Activated CD4-positive, alpha-beta T cell treated with anti-CD3 and anti-CD28 coated beads, Interleukin-2, amount 50 U/mL, for 1 hour (primary cell): ENCODE results near the gene ADAMTS6.
"Not testable (repeated sequence)": the region's sequence is repeated elsewhere in the genome, so short reads cannot be mapped to it uniquely, and the experiment has no call there.

Experiments used
- DNase-seq: peaks from one replicate; pipeline ENCODE4 v3.0.0-alpha.2; 2020

The ADAMTS6 gene, protein sequence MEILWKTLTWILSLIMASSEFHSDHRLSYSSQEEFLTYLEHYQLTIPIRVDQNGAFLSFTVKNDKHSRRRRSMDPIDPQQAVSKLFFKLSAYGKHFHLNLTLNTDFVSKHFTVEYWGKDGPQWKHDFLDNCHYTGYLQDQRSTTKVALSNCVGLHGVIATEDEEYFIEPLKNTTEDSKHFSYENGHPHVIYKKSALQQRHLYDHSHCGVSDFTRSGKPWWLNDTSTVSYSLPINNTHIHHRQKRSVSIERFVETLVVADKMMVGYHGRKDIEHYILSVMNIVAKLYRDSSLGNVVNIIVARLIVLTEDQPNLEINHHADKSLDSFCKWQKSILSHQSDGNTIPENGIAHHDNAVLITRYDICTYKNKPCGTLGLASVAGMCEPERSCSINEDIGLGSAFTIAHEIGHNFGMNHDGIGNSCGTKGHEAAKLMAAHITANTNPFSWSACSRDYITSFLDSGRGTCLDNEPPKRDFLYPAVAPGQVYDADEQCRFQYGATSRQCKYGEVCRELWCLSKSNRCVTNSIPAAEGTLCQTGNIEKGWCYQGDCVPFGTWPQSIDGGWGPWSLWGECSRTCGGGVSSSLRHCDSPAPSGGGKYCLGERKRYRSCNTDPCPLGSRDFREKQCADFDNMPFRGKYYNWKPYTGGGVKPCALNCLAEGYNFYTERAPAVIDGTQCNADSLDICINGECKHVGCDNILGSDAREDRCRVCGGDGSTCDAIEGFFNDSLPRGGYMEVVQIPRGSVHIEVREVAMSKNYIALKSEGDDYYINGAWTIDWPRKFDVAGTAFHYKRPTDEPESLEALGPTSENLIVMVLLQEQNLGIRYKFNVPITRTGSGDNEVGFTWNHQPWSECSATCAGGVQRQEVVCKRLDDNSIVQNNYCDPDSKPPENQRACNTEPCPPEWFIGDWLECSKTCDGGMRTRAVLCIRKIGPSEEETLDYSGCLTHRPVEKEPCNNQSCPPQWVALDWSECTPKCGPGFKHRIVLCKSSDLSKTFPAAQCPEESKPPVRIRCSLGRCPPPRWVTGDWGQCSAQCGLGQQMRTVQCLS (N-terminal part only)

DNA sequence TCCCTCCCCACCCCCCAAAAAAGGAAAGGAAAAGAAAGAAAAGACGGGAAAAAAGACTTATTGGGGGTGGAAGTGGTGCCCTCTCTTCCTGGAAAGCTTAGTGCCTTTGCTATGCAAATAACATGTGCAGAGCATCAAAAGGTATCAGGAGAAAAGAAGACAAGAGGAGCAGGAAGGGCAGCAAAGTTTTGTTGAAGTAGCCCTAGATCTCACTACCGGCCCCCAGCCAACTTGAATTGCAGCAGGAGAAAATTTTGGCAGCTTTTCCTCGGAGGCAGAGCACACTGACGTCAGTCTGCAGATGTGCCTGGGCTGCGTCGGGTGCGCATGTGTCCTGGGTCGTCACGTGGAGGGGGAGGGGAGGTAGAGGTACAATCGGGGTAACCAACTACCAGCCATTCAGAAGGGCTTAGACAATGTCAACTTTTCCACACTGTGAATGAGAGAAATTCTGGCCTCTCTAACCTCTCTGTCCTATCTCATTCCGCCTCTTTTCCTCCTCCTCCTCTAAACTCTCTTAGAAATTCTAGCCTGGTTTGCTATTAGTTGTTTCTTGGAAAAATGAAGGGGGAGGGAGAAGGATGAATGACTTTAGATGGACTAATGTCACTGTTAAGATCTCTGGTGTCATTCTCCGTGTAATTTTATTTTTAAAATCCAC is at the start of gene ADAMTS6:
TSS of gene ADAMTS6 (minus strand) at position 286 of the 661 bp plus-strand sequence. CDS start 8,247 bp downstream, outside the sequence.
- peak; percentile 72 for DNase-seq

DNA sequence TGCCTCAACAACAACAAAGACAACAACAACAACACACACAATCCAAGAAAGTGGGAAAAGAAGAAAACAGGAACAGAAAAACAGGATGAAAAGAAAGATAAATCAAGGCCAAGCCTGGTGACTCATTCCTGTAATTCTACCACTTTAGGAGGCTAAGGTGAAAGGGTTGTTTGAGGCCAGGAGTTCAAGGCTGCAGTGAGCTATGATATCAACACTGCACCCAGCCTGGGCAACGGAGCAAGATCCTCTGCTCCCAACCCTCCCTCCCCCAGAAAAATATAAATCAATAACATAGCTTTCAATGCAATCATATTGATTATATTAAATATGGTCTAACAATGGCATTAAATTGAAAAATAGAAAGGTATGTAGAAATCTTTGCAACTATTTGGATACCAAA is 49.2 kb upstream of the ADAMTS6 start:
- no peak for DNase-seq

DNA sequence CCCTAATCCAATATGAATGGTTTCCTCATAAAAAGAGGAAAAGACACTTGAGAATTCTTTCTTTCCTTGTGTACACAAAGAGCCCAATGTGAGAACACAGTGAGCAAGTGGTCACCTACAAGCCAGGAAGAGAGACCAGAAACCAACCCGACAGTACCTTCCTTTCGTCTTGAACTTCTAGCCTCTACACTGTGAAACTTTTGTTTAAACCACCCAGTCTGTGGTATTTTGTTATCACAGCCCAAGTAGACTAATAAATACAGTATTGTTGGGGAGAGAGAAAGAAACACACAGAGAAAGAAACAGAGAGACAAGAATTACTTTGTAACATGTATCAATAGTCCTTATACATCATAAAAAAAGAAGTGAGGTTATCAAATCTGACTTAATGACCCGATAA is 44.0 kb upstream of the ADAMTS6 start:
- no peak for DNase-seq

DNA sequence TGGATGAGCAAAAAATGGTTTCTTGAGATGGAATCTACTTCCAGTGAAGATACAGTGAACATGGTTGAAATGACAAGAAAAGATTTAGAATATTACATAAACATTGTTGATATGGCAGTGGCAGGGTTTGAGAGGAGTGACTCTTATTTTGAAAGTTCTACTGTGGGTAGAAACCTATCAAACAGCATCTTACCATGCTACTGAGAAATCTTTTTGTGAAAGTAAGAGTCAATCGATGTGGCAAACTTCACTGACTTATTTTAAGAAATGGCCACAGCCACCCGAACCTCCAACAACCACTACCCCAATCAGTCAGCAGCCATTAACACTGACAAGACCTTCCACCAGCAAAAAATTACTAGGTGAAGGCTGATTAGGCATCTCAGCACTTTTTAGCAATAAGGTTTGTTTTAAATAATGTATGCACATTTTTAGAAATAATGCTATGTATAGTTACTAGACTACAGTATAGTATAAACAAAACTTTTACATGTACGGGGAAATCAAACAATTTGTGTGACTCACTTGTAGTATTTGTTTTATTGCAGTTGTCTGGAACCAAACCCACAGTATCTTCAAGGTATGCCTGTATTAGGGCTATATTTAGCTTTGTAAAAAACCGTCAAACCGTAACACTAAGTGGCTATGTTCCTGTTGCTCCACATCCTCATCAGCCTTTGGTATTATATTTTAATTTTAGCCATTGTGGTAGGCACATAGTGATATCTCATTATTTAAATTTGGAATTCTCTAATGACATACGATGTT is 30.6 kb upstream of the ADAMTS6 start:
- no peak for DNase-seq

DNA sequence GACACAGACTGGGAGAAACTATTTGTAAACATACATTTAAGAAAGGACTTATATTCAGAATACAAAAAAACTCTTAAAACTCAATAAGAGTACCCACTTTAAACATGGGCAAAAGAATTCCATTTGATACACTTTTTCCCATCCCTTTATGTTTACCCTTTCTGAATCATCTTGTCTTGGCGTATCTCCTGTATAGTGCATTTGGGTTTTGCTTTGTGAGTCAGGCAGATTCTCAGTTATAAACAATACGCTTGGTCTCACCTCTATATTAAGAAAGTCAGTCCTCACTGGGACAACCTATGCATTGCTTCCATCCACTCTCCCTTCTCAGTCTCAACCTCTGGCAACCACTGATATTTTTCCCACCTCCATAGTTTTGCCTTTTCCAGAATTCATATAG is 27.3 kb upstream of the ADAMTS6 start:
- DNase-seq, result no peak

DNA sequence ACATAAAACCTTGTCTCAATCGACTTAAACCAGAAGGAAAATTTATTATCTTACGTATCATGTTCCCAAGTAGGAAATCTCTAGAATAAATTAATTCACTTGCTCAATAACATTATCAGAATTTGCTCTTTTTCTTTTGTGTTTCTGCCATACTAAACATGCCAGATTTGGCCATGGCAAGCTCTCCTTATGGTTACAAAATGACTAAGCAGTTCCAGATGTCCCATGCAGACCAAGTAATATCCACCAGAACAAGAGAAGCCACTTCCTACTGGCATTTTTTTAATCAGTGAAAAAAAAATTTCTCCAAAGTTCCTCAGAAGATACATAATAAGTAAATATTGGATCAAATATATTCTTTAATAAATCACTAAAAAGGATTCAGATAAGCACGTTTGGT is 25.2 kb upstream of the ADAMTS6 start:
- DNase-seq, result no peak

DNA sequence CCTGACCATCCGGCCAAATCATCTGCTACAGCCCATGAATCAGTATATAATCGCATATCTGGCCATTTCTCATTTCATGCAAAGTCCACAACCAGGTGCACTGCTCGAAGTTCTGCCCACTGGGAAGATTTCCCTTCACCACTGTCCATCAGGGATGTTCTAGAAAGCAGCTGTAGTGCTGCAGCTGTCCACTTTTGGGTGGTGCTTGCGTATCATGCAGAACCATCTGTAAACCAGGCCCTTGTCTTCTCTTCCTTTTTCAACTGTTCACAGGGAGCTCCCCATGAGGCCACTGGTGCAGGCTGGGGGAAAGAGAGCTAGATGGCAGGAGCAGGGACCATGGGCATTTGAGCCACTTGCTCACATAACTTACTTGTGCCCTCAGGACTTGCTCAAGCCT is 7.4 kb upstream of the ADAMTS6 start:
- DNase-seq, result no peak

DNA sequence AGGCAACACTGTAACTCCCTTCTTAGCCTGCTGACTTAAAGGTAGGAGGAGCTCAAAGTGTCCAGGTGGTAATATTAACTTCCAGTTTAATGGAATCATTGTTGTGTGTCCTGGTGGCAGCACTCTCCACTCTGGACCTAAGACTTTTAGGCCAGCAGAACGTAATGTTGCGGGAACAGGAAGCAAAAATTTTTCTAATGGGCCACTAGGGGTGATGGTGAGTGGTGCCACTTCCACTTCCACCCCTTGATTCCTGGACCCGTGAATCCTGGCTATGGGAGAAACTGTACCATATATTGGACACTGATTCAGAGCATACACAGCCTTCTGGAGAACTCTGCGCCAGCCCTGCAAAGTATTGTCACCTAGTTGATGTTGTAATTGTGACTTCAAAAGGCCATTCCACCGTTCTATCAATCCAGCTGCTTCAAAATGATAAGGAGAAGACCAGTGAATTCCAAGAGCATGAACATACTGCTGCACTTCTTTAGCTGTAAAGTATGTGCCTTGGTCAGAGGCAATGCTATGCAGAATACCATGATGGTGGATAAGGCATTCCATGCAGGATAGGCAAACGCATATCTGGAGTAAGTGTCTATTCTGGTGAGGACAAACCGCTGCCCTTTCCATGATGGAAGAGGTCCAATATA is 6.4 kb upstream of the ADAMTS6 start:
- DNase-seq, result not testable (repeated sequence)

DNA sequence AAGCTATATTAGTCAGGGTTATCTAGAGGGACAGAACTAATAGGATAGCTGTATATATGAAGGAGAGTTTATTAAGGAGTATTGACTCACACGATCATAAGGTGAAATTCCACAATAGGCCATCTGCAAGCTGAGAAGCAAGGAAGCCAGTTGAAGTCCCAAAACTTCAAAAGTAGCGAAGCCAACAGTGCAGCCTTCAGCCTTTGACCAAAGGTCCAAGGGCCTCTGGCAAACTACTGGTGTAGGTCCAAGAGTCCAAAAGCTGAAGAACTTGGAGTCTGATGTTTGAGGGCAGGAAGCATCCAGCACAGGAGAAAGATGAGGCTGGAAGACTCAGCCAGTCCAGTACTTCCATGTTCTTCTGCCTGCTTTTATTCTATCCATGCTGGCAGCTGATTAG is 5.1 kb upstream of the ADAMTS6 start:
- DNase-seq, result not testable (repeated sequence)

DNA sequence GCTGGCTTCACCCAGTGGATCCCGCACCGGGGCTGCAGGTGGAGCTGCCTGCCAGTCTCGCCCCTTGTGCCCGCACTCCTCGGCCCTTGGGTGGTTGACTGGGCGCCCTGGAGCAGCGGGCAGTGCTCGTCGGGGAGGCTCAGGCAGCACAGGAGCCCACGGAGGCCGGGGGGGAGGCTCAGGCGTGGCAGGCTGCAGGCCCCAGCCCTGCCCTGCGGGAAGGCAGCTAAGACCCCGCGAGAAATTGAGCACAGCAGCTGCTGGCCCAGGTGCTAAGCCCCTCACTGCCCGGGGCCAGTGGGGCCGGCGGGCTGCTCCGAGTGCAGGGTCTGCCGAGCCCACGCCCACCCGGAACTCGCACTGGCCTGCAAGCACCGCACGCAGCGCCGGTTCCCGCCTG is 3.7 kb upstream of the ADAMTS6 start:
- no peak for DNase-seq

DNA sequence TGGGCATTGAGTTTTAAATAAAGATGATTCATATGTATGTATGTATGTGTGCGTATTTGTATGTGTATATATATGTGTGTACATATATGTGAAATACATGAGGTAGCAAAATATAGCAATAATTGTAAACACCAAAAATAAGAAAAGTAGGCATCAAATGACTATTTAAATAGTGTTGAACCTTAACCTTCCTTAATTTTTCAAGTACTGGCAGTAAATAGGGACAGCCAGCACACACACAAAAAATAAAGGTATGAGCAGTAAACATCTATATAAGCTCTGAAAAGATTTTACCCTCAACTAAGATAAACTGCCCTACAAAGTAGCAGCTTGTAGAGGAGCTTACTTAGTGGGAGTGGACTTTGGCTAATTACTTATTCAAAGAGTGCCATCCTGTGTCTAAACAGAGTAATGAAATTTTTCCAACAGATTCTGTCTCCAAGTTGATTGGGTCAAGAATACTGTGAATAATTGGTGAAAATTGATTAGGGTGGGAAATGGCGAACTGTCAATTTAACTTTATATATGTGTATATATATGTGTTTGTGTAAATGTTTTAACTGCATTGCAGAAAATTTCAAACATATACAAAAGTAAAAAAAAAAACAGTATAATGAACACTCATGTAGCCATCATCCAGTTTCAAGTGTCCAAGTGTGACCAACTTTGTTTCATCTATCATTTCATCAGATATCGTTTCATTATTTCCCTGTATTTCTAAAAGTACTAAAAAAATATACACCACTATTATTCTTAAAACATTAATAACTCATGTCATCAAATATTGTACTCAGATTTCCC is 2.0 kb upstream of the ADAMTS6 start:
- DNase-seq, result no peak

DNA sequence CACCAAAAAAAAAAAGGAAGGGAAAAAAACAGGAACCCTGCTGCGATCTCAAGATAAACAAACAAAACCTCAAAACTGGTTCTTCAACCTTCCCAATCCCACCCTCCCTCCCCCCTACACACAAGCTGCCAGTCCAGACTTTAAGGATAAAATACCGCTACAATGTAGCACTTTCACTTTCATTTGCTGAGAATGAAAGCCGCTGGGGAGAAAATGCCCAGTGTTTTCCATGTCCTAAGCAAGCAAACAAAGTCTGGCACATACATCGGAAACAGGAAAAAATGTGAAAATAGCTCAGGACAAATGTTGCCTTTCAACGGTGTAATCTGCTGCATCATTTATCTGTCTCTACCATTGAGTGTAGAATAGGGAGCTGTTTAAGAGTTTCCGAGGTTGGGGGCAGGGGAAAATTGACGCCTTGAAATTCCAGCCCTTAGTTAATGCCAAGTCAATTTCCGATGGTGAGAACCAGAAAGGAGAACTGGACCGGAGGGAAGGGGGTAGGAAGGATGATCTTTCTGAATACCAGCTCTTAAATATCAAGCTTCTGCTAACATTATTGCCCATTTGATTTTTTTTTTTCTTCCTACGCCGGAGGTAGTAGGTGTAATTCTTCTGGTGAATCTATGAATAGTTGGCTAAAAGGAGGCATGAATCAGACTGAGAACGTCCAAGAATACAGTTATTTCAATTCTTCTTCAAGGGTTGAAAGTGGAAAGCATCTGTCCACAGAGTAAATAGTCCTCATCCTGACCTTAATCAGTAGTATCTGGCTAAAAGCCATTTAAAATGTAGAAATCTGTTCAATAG is 1.2 kb upstream of the ADAMTS6 start:
- no peak for DNase-seq

DNA sequence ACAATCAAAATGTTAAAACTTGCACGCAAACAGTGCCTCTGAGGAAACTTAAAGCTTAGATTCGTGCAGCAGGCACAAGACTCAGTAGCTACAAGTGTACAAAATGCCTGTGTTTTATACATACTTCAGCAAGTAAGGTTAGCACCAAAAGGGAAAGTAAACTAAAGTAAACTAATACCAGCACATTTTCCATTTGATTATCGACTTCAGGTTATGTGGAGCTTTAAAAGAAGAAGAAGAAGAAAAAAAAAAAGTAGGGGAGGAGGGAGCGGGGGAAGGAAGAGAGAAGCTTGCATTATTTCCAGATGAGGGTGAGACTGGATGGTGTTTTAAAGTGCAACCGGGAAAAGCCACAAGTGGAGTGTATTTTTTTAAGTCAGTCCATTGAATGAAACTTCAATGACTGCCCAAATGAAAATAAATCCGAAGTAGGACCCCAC is 596 bp upstream of the ADAMTS6 start:
- DNase-seq, result no peak

DNA sequence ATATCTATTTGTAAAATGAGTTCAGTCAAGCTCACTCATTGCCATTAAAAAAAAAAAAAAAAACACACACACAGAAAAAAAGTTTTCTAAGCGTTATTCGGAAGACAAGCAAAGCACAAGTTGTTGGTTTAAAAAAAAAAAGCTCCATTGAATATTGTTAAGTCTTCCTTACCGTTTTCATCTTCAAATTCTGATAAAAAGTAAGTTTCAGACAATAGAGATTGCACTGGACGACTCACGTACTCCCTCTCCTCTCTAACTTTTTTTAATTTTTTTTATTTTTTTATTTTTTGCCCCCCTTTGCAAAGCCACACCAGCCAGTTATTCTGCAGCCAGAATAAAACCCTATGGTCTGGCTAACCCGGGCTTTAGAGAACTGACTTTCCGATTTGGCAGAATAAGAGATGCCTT is 544 bp downstream of the ADAMTS6 start:
- DNase-seq, result no peak

DNA sequence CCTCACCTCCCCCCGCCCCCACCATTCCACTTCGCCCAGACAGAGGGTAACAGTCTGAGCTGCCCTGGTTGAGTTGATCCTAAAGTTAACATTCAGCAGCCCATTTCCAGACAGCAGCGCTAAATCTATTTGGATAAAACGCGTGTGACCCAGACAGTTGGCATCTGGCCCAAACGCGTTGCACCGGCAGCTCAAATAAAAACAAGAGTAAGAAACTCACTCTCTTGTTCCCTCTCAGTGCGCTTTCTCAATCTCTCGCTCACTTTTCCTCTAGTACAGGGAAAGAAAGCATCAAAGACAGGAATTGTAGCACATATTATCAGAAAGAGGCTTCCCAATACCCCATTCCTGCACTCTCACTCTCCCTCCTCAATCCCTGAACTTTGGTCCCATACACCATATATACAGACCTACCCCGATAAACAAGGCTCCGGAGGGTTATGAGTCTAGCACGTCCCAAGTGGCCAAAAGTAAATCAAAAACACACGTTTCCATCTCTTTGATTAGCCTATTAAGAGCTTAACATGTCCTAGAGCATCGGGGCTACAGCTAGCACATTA is 1.3 kb downstream of the ADAMTS6 start:
- DNase-seq, result peak; percentile 35

DNA sequence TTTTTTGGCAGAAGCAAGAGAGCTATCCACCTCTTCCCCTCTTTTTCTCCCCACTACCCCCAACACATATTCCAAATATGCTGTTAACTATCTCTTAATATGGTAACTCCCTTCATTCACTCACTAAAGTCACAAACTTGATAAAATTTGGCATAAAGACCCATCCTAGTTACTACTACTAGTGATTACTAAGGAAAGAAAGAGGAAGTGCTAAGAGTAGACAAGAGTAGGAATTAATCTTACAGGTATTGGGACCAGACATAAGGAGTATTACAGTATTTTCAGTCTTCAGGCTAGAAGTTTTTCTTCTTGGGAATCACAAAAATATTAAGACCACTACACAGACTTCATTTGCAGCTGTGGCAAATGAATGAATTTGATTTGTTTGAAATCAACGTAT is 2.2 kb downstream of the ADAMTS6 start:
- DNase-seq, result no peak

DNA sequence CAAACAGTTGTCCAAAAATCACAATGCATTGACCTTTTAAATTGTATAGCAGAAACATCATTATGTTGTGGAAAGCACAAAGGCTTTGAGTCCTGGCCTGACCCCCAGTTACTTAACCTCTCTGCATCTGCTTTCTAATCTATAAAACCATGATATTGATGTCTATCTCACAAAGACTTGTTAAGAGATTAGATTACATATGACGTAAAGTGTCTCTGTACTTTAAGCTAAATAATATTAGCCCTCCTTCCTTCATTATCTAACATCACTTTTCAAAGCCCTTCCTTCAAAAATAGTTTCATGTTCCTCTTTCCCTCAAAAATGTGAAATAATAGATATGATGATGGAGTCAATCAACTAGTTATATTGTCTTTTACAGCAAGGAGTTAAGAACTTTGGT is 3.4 kb downstream of the ADAMTS6 start:
- no peak for DNase-seq

DNA sequence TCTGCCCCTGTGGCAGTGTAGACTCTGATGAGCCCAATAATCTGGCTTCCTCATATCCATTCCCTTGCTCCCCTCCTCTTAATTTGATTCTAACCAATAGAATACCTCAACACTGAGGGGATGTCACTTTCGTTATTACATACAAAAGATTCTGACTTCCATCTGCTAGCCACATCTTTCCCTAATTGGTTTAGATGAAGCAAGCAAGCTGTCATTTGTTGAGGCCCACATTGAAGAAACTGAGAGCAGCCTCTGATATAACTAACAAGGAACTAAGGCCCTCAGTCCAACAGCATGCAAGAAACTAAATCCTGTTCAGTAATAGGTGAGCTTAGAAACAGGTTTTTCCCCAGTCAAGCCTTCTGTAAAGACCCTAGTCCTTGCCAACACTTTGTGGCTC is 5.8 kb downstream of the ADAMTS6 start:
- DNase-seq, result no peak

DNA sequence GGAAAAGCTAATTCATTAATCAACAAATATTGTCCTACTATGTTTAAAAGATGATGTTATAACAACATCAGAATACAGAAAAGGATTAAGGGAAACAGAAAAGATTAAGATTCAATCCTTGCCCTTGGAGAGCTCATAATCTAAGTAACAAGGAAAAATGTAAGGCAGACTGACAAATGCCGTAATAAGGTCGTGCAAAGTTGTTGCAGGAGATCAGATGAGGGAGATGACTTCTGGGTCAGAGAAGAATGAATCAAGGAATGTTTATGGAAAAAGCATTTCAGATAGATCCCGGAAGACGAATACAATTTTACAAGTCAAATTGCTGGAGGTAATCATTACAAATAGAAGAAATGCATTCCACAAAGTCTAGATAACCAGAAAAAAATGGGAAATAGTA is 6.4 kb downstream of the ADAMTS6 start:
- DNase-seq, result no peak
